ENCODE data around the gene AP3M1. TPM values are rescaled to one million over a fixed set of nuclear protein-coding genes. Genes with fewer than 3 reads are reported as not detected.

Gene AP3M1
- total and polyA plus RNA-seq, 2 experiments from 2014 or later = 29.1 to 35.6 TPM

GRCh38 chr10:74120911-74121310 lies 29.7 kb downstream of the AP3M1 start:
- no peak for TF ChIP-seq EZH2phosphoT487 (IDR thresholded peaks at IDR 0.05; ENCODE audit: insufficient read depth, low read depth)
- Histone ChIP-seq H3K9me3 (ENCODE audit: low read depth) (no peaks in the 10 kb centered on the region), H3K4me3 (no peak overlapping the region), H3F3A (ENCODE audit: insufficient read depth) (peaks cover 97% of the 10 kb centered on the region), H3K36me3 (ENCODE audit: low read depth) (peaks cover 85% of the 10 kb centered on the region), H3K27me3 (replicated peaks; ENCODE audit: insufficient read depth) (no peaks in the 10 kb centered on the region), H3K9me2 (ENCODE audit: insufficient read depth) (no peaks in the 10 kb centered on the region), H4K20me1 (ENCODE audit: insufficient read depth) (no peaks in the 10 kb centered on the region), H3K9ac (no peak overlapping the region), H3K27ac (no peak overlapping the region), H3K4me2 (ENCODE audit: unreplicated experiment) (no peak overlapping the region), H3K79me2 (ENCODE audit: insufficient read depth) (peaks cover 16% of the 10 kb centered on the region), H3K4me1 (ENCODE audit: insufficient read depth) (peaks cover 13% of the 10 kb centered on the region), H2AFZ (no peak overlapping the region)
- WGBS, 2 experiments (ENCODE audit: low coverage in 1 of 2, low lambda C conversion rate in 2 of 2, missing lambda C conversion rate in 2 of 2) = 12 to 14% methylated on average over 1 of the region's 1 CpG
- in situ Hi-C loops (cut with MboI) = no loop called here
- DNase-seq = no peak

DNA sequence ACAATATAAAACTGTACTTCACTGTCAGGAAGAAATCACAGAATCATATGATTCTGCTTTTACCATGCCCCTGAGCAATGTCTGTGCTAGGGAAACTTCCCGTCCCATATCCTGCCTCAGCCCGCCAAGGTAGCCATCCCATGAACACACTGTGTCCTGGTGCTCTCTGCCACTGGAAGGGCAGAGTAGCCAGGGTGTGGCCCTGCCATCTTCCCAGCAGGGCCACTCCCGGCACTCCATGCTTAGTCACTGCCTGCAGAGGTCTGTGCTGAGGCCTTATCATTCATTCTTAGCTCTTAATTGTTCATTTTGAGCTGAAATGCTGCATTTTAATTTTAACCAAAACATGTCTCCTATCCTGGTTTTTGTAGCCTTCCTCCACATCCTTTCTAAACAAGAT lies 31.8 kb downstream of the AP3M1 start:
- Histone ChIP-seq H3K4me1 (ENCODE audit: insufficient read depth) (peaks cover 16% of the 10 kb centered on the region), H2AFZ (no peak overlapping the region), H3K27ac (peak overlapping the region; percentile 64), H3F3A (ENCODE audit: insufficient read depth) (peaks cover 93% of the 10 kb centered on the region), H3K9ac (peak overlapping the region; percentile 26; the same call in 1 of the 2 replicates), H3K27me3 (replicated peaks; ENCODE audit: insufficient read depth) (no peaks in the 10 kb centered on the region), H3K4me2 (ENCODE audit: unreplicated experiment) (no peak overlapping the region), H3K79me2 (ENCODE audit: insufficient read depth) (peaks cover 34% of the 10 kb centered on the region), H3K36me3 (ENCODE audit: low read depth) (peaks cover 87% of the 10 kb centered on the region), H3K9me2 (ENCODE audit: insufficient read depth) (no peaks in the 10 kb centered on the region), H4K20me1 (ENCODE audit: insufficient read depth) (no peaks in the 10 kb centered on the region), H3K4me3 (no peak overlapping the region), H3K9me3 (ENCODE audit: low read depth) (no peaks in the 10 kb centered on the region)
- no peak for TF ChIP-seq EZH2phosphoT487 (IDR thresholded peaks at IDR 0.05; ENCODE audit: insufficient read depth, low read depth)
- TF ChIP-seq EZH2 (IDR thresholded peaks at IDR 0.05; ENCODE audit: insufficient read depth, poor library complexity, severe bottlenecking) = no peak
- in situ Hi-C loops (cut with MboI) = no loop called here
- DNase-seq = peak; percentile 72
- WGBS, 2 experiments (ENCODE audit: low coverage in 1 of 2, low lambda C conversion rate in 2 of 2, missing lambda C conversion rate in 2 of 2) = 50 to 54% methylated on average over 3 of the region's 3 CpGs

DNA sequence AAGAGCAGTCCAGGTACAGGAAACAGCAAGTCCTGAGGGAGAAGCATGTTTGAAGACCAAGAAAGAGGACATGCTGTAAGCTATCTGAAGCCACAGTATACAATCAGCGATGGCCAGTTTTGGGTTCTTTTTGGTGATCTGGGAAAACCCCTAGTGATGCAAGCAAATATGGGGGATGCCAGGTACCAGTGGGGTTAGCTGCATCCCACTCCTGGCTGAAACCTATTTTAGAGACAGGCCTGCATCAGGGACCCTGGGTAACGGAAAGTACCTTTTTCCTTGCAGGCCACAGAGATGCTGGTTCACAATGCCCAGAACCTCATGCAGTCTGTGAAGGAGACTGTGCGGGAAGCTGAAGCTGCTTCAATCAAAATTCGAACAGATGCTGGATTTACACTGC lies 32.9 kb downstream of the AP3M1 start:
- no peak overlapping the region for H3K4me2 ChIP-seq (ENCODE audit: unreplicated experiment)
- no peaks in the 10 kb centered on the region for H4K20me1 ChIP-seq (ENCODE audit: insufficient read depth)
- no peaks in the 10 kb centered on the region for H3K27me3 ChIP-seq (replicated peaks; ENCODE audit: insufficient read depth)
- no peaks in the 10 kb centered on the region for H3K9me2 ChIP-seq (ENCODE audit: insufficient read depth)
- no peak for TF ChIP-seq EZH2 (IDR thresholded peaks at IDR 0.05; ENCODE audit: insufficient read depth, poor library complexity, severe bottlenecking)
- no peak for TF ChIP-seq EZH2phosphoT487 (IDR thresholded peaks at IDR 0.05; ENCODE audit: insufficient read depth, low read depth)
- no peak overlapping the region for H2AFZ ChIP-seq
- no peak overlapping the region for H3K9ac ChIP-seq
- 90 to 95% methylated on average over 4 of the region's 4 CpGs for WGBS, 2 experiments (ENCODE audit: low coverage in 1 of 2, low lambda C conversion rate in 2 of 2, missing lambda C conversion rate in 2 of 2)
- H3K36me3 ChIP-seq (ENCODE audit: low read depth) = peaks cover 85% of the 10 kb centered on the region
- no peaks in the 10 kb centered on the region for H3K9me3 ChIP-seq (ENCODE audit: low read depth)
- no peak overlapping the region for H3K4me3 ChIP-seq
- peaks cover 26% of the 10 kb centered on the region for H3K4me1 ChIP-seq (ENCODE audit: insufficient read depth)
- in situ Hi-C loops (cut with MboI) = no loop called here
- peaks cover 45% of the 10 kb centered on the region for H3K79me2 ChIP-seq (ENCODE audit: insufficient read depth)
- H3F3A ChIP-seq (ENCODE audit: insufficient read depth) = peaks cover 91% of the 10 kb centered on the region
- no peak for DNase-seq
- peak overlapping the region; percentile 64 for H3K27ac ChIP-seq

- H3K27me3 ChIP-seq (replicated peaks; ENCODE audit: insufficient read depth) = no peaks in the 10 kb centered on the region
- no peak overlapping the region for H3K4me2 ChIP-seq (ENCODE audit: unreplicated experiment)
- peaks cover 74% of the 10 kb centered on the region for H3K79me2 ChIP-seq (ENCODE audit: insufficient read depth)
- 70 to 74% methylated on average over 12 of the region's 12 CpGs for WGBS, 2 experiments (ENCODE audit: low coverage in 1 of 2, low lambda C conversion rate in 2 of 2, missing lambda C conversion rate in 2 of 2)
- H3K27ac ChIP-seq = peak overlapping the region; percentile 34
- no peak overlapping the region for H3K4me3 ChIP-seq
- H4K20me1 ChIP-seq (ENCODE audit: insufficient read depth) = 0 out of 2 replicates have a peak, but pooled peaks cover 5% of the 10 kb centered on the region
- H3K4me1 ChIP-seq (ENCODE audit: insufficient read depth) = peaks cover 19% of the 10 kb centered on the region
- H2AFZ ChIP-seq = no peak overlapping the region
- TF ChIP-seq EZH2 (IDR thresholded peaks at IDR 0.05; ENCODE audit: insufficient read depth, poor library complexity, severe bottlenecking) (no peak), EZH2phosphoT487 (IDR thresholded peaks at IDR 0.05; ENCODE audit: insufficient read depth, low read depth) (no peak)
- in situ Hi-C loops (cut with MboI) = no loop called here
- peaks cover 79% of the 10 kb centered on the region for H3F3A ChIP-seq (ENCODE audit: insufficient read depth)
- H3K9ac ChIP-seq = peak overlapping the region; percentile 5; the same call in 1 of the 2 replicates
- H3K36me3 ChIP-seq (ENCODE audit: low read depth) = peaks cover 82% of the 10 kb centered on the region
- no peaks in the 10 kb centered on the region for H3K9me2 ChIP-seq (ENCODE audit: insufficient read depth)
- no peaks in the 10 kb centered on the region for H3K9me3 ChIP-seq (ENCODE audit: low read depth)
- DNase-seq = peak; percentile 43
Observed at GRCh38 chr10:74114041-74114448, 36.6 kb downstream of the AP3M1 start.

- Histone ChIP-seq H3K79me2 (ENCODE audit: insufficient read depth) (peaks cover 79% of the 10 kb centered on the region), H3K27ac (peak overlapping the region; percentile 34)
- WGBS, 2 experiments (ENCODE audit: low coverage in 1 of 2, low lambda C conversion rate in 2 of 2, missing lambda C conversion rate in 2 of 2) = 4 to 17% methylated on average over 1 of the region's 1 CpG
Observed at GRCh38 chr10:74113546-74113945, 37.1 kb downstream of the AP3M1 start.

More at GRCh38 chr10:74113546-74113945, 37.1 kb downstream of the AP3M1 start:
- H3K4me1 ChIP-seq (ENCODE audit: insufficient read depth) = peaks cover 14% of the 10 kb centered on the region
- in situ Hi-C loops (cut with MboI) = no loop called here
- H3K9me2 ChIP-seq (ENCODE audit: insufficient read depth) = no peaks in the 10 kb centered on the region
- H3K4me2 ChIP-seq (ENCODE audit: unreplicated experiment) = no peak overlapping the region
- peak; percentile 62 for DNase-seq
- H3K4me3 ChIP-seq = no peak overlapping the region
- peaks cover 77% of the 10 kb centered on the region for H3F3A ChIP-seq (ENCODE audit: insufficient read depth)
- no peak for TF ChIP-seq EZH2 (IDR thresholded peaks at IDR 0.05; ENCODE audit: insufficient read depth, poor library complexity, severe bottlenecking)
- no peak for TF ChIP-seq EZH2phosphoT487 (IDR thresholded peaks at IDR 0.05; ENCODE audit: insufficient read depth, low read depth)
- H3K27me3 ChIP-seq (replicated peaks; ENCODE audit: insufficient read depth) = no peaks in the 10 kb centered on the region
- no peak overlapping the region for H2AFZ ChIP-seq
- 0 out of 2 replicates have a peak, but pooled peaks cover 5% of the 10 kb centered on the region for H4K20me1 ChIP-seq (ENCODE audit: insufficient read depth)
- H3K9me3 ChIP-seq (ENCODE audit: low read depth) = no peaks in the 10 kb centered on the region
- peaks cover 83% of the 10 kb centered on the region for H3K36me3 ChIP-seq (ENCODE audit: low read depth)
- H3K9ac ChIP-seq = peak overlapping the region; percentile 5; the same call in 1 of the 2 replicates

All from GM23248 (cell line).